ENCODE measurements around the gene ROBO1.
"Not testable (repeated sequence)": the region's sequence is repeated elsewhere in the genome, so short reads cannot be mapped to it uniquely, and the experiment has no call there.

ROBO1 gene

GRCh38 chr3:79767905-79768267, at the start of gene ROBO1:
TSS of gene ROBO1 (minus strand) at chr3:79767998.
- DNase-seq (ENCODE audit: low spot score), result peak; percentile 29

GRCh38 chr3:79817224-79817623, 49.4 kb upstream of the ROBO1 start:
- DNase-seq (ENCODE audit: low spot score), result no peak

GRCh38 chr3:79815478-79815877, 47.7 kb upstream of the ROBO1 start:
- DNase-seq (ENCODE audit: low spot score), result no peak

- DNase-seq (ENCODE audit: low spot score), result no peak
These were observed 42.8 kb upstream of the ROBO1 start for GRCh38 chr3:79810581-79810980.

- DNase-seq (ENCODE audit: low spot score), result no peak
These were observed 42.3 kb upstream of the ROBO1 start for GRCh38 chr3:79810092-79810491.

- no peak for DNase-seq (ENCODE audit: low spot score)
These were observed 41.3 kb upstream of the ROBO1 start for GRCh38 chr3:79809106-79809505.

GRCh38 chr3:79808515-79808914, 40.7 kb upstream of the ROBO1 start:
- no peak for DNase-seq (ENCODE audit: low spot score)

GRCh38 chr3:79790177-79790576, 22.4 kb upstream of the ROBO1 start:
- not testable (repeated sequence) for DNase-seq (ENCODE audit: low spot score)

GRCh38 chr3:79773291-79773690, 5.5 kb upstream of the ROBO1 start:
- no peak for DNase-seq (ENCODE audit: low spot score)

GRCh38 chr3:79769229-79769628, 1.4 kb upstream of the ROBO1 start:
- no peak for DNase-seq (ENCODE audit: low spot score)

- DNase-seq (ENCODE audit: low spot score), result no peak
These were observed 449 bp downstream of the ROBO1 start for GRCh38 chr3:79767194-79767904.

- no peak for DNase-seq (ENCODE audit: low spot score)
These were observed 1.2 kb downstream of the ROBO1 start for GRCh38 chr3:79766496-79767193.

- DNase-seq (ENCODE audit: low spot score), result no peak
These were observed 1.9 kb downstream of the ROBO1 start for GRCh38 chr3:79765911-79766310.

- no peak for DNase-seq (ENCODE audit: low spot score)
These were observed 6.4 kb downstream of the ROBO1 start for GRCh38 chr3:79761441-79761840.

- no peak for DNase-seq (ENCODE audit: low spot score)
These were observed 16.1 kb downstream of the ROBO1 start for GRCh38 chr3:79751703-79752102.

- no peak for DNase-seq (ENCODE audit: low spot score)
These were observed 30.3 kb downstream of the ROBO1 start for GRCh38 chr3:79737530-79737929.

GRCh38 chr3:79729096-79729495, 38.7 kb downstream of the ROBO1 start:
- peak; percentile 41 for DNase-seq (ENCODE audit: low spot score)

- DNase-seq (ENCODE audit: low spot score), result no peak
These were observed 41.0 kb downstream of the ROBO1 start for GRCh38 chr3:79726786-79727185.

- no peak for DNase-seq (ENCODE audit: low spot score)
These were observed 43.6 kb downstream of the ROBO1 start for GRCh38 chr3:79724206-79724605.

- DNase-seq (ENCODE audit: low spot score), result no peak
These were observed 77.7 kb downstream of the ROBO1 start for GRCh38 chr3:79690072-79690471.

GRCh38 chr3:79685108-79685507, 82.7 kb downstream of the ROBO1 start:
- DNase-seq (ENCODE audit: low spot score), result no peak

- DNase-seq (ENCODE audit: low spot score), result no peak
These were observed 83.8 kb downstream of the ROBO1 start for GRCh38 chr3:79684041-79684440.

- peak; percentile 2 for DNase-seq (ENCODE audit: low spot score)
These were observed 95.1 kb downstream of the ROBO1 start for GRCh38 chr3:79672731-79673130.

GRCh38 chr3:79672075-79672474, 95.7 kb downstream of the ROBO1 start:
- DNase-seq (ENCODE audit: low spot score), result no peak

Measured in Ammon's horn (tissue), 1 donor.